Measurements from ENCODE around the gene CBX5. TPM values are rescaled to one million over a fixed set of nuclear protein-coding genes. Genes with fewer than 3 reads are reported as not detected.
"Not testable (repeated sequence)": the region's sequence is repeated elsewhere in the genome, so short reads cannot be mapped to it uniquely, and the experiment has no call there.

The CBX5 gene
- polyA plus RNA-seq, 3 donors from 2014 or later, result 5.9 to 23.6 (median 11.5) TPM

GRCh38 chr12:54204316-54204715, 75.6 kb downstream of the CBX5 start:
- Mint-ChIP-seq H3K4me3 (no peak overlapping the region), H3K27me3 (ENCODE audit: low read depth in 3 of 3) (peaks cover 9 to 31% (median 20%) of the 10 kb centered on the region in 3 donors), H3K27ac (no peak overlapping the region), H3K36me3 (peaks cover 0 to 1% (median under 1%) of the 10 kb centered on the region in 3 donors), H3K4me1 (no peaks in the 10 kb centered on the region), H3K9me3 (peaks cover 0 to 2% (median 0%) of the 10 kb centered on the region in 6 donors)
- DNase-seq, result no peak

- peak overlapping the region in 1 of 5 donors; percentile 20 for H3K4me3 Mint-ChIP-seq
- H3K9me3 Mint-ChIP-seq, result no peaks in the 10 kb centered on the region
- DNase-seq, result peak; percentile 63 to 69 (median 68)
- H3K36me3 Mint-ChIP-seq, result peaks cover 0 to 5% (median 4%) of the 10 kb centered on the region in 3 donors
- no peaks in the 10 kb centered on the region for H3K4me1 Mint-ChIP-seq
- H3K27ac Mint-ChIP-seq, result no peak overlapping the region
- H3K27me3 Mint-ChIP-seq (ENCODE audit: low read depth in 3 of 3), result peaks cover 16 to 40% (median 16%) of the 10 kb centered on the region in 3 donors
Measured at GRCh38 chr12:54201001-54201794, 78.7 kb downstream of the CBX5 start.

GRCh38 chr12:54200412-54200811, 79.5 kb downstream of the CBX5 start:
- no peak for DNase-seq
- Mint-ChIP-seq H3K4me3 (no peak overlapping the region), H3K9me3 (no peaks in the 10 kb centered on the region), H3K27ac (no peak overlapping the region), H3K4me1 (peaks cover 0 to 3% of the 10 kb centered on the region in 2 donors), H3K36me3 (peaks cover 0 to 5% (median 4%) of the 10 kb centered on the region in 3 donors), H3K27me3 (ENCODE audit: low read depth in 3 of 3) (peaks cover 16 to 41% (median 18%) of the 10 kb centered on the region in 3 donors)

GRCh38 chr12:54199917-54200316, 80.0 kb downstream of the CBX5 start:
- no peaks in the 10 kb centered on the region for H3K9me3 Mint-ChIP-seq
- peaks cover 0 to 4% of the 10 kb centered on the region in 2 donors for H3K4me1 Mint-ChIP-seq
- no peak for DNase-seq
- no peak overlapping the region for H3K27ac Mint-ChIP-seq
- H3K36me3 Mint-ChIP-seq, result peaks cover 0 to 5% (median 4%) of the 10 kb centered on the region in 3 donors
- H3K27me3 Mint-ChIP-seq (ENCODE audit: low read depth in 3 of 3), result peaks cover 17 to 46% (median 19%) of the 10 kb centered on the region in 3 donors
- H3K4me3 Mint-ChIP-seq, result no peak overlapping the region

- H3K27me3 Mint-ChIP-seq (ENCODE audit: low read depth in 3 of 3), result peaks cover 17 to 54% (median 20%) of the 10 kb centered on the region in 3 donors
- DNase-seq, result no peak
- peaks cover 0 to 5% (median 4%) of the 10 kb centered on the region in 3 donors for H3K36me3 Mint-ChIP-seq
- H3K9me3 Mint-ChIP-seq, result no peaks in the 10 kb centered on the region
- peaks cover 0 to 4% of the 10 kb centered on the region in 2 donors for H3K4me1 Mint-ChIP-seq
- H3K27ac Mint-ChIP-seq, result no peak overlapping the region
- H3K4me3 Mint-ChIP-seq, result peak overlapping the region in 1 of 5 donors; percentile 13
Measured at GRCh38 chr12:54199034-54199433, 80.9 kb downstream of the CBX5 start.

GRCh38 chr12:54197431-54197909, 82.5 kb downstream of the CBX5 start:
- DNase-seq, result no peak
- no peaks in the 10 kb centered on the region for H3K9me3 Mint-ChIP-seq
- no peak overlapping the region for H3K4me3 Mint-ChIP-seq
- peaks cover 0 to 4% of the 10 kb centered on the region in 2 donors for H3K4me1 Mint-ChIP-seq
- peaks cover 16 to 59% (median 20%) of the 10 kb centered on the region in 3 donors for H3K27me3 Mint-ChIP-seq (ENCODE audit: low read depth in 3 of 3)
- H3K36me3 Mint-ChIP-seq, result peaks cover 0 to 5% (median 4%) of the 10 kb centered on the region in 3 donors
- no peak overlapping the region for H3K27ac Mint-ChIP-seq

- Mint-ChIP-seq H3K9me3 (no peaks in the 10 kb centered on the region), H3K4me1 (peaks cover 0 to 4% of the 10 kb centered on the region in 2 donors), H3K27ac (no peak overlapping the region), H3K36me3 (peaks cover 0 to 5% (median 4%) of the 10 kb centered on the region in 3 donors), H3K27me3 (ENCODE audit: low read depth in 3 of 3) (peaks cover 14 to 64% (median 23%) of the 10 kb centered on the region in 3 donors), H3K4me3 (no peak overlapping the region)
- DNase-seq, result no peak
Measured at GRCh38 chr12:54197010-54197409, 82.9 kb downstream of the CBX5 start.

GRCh38 chr12:54196396-54196795, 83.5 kb downstream of the CBX5 start:
- Mint-ChIP-seq H3K27ac (no peak overlapping the region), H3K36me3 (peaks cover 0 to 5% (median 4%) of the 10 kb centered on the region in 3 donors), H3K27me3 (ENCODE audit: low read depth in 3 of 3) (peaks cover 14 to 65% (median 26%) of the 10 kb centered on the region in 3 donors), H3K9me3 (no peaks in the 10 kb centered on the region), H3K4me3 (no peak overlapping the region), H3K4me1 (peaks cover 2 to 6% of the 10 kb centered on the region in 2 donors)
- no peak for DNase-seq

- H3K27me3 Mint-ChIP-seq (ENCODE audit: low read depth in 3 of 3), result peaks cover 14 to 66% (median 23%) of the 10 kb centered on the region in 3 donors
- H3K36me3 Mint-ChIP-seq, result peaks cover 0 to 5% (median 4%) of the 10 kb centered on the region in 3 donors
- no peak for DNase-seq
- no peak overlapping the region for H3K4me3 Mint-ChIP-seq
- H3K9me3 Mint-ChIP-seq, result no peaks in the 10 kb centered on the region
- no peak overlapping the region for H3K27ac Mint-ChIP-seq
- peaks cover 5 to 7% of the 10 kb centered on the region in 2 donors for H3K4me1 Mint-ChIP-seq
Measured at GRCh38 chr12:54195737-54196347, 84.1 kb downstream of the CBX5 start.

- H3K27me3 Mint-ChIP-seq (ENCODE audit: low read depth in 3 of 3), result peaks cover 14 to 65% (median 22%) of the 10 kb centered on the region in 3 donors
- no peaks in the 10 kb centered on the region for H3K9me3 Mint-ChIP-seq
- H3K27ac Mint-ChIP-seq, result no peak overlapping the region
- H3K4me3 Mint-ChIP-seq, result no peak overlapping the region
- DNase-seq, result no peak
- peaks cover 0 to 5% (median 4%) of the 10 kb centered on the region in 3 donors for H3K36me3 Mint-ChIP-seq
- peaks cover 5 to 7% of the 10 kb centered on the region in 2 donors for H3K4me1 Mint-ChIP-seq
Measured at GRCh38 chr12:54195080-54195736, 84.7 kb downstream of the CBX5 start.

- not testable (repeated sequence) for DNase-seq, H3K4me3 Mint-ChIP-seq, H3K9me3 Mint-ChIP-seq, H3K36me3 Mint-ChIP-seq, H3K27ac Mint-ChIP-seq, H3K4me1 Mint-ChIP-seq
- peaks cover 14 to 64% (median 20%) of the 10 kb centered on the region in 3 donors for H3K27me3 Mint-ChIP-seq (ENCODE audit: low read depth in 3 of 3)
Measured at GRCh38 chr12:54194611-54195010, 85.3 kb downstream of the CBX5 start.

- Mint-ChIP-seq H3K36me3 (no peaks in the 10 kb centered on the region), H3K27me3 (ENCODE audit: low read depth in 3 of 3) (peaks cover 11 to 56% (median 24%) of the 10 kb centered on the region in 3 donors), H3K4me3 (no peak overlapping the region), H3K4me1 (peaks cover 13 to 18% of the 10 kb centered on the region in 2 donors), H3K27ac (no peak overlapping the region), H3K9me3 (no peaks in the 10 kb centered on the region)
- no peak for DNase-seq
Measured at GRCh38 chr12:54193434-54193833, 86.5 kb downstream of the CBX5 start.

GRCh38 chr12:54191550-54192022, 88.3 kb downstream of the CBX5 start:
- Mint-ChIP-seq H3K4me1 (peaks cover 23 to 31% of the 10 kb centered on the region in 2 donors), H3K27me3 (ENCODE audit: low read depth in 3 of 3) (peaks cover 9 to 51% (median 18%) of the 10 kb centered on the region in 3 donors), H3K4me3 (peak overlapping the region in 2 of 5 donors; percentile 10 to 17), H3K9me3 (no peaks in the 10 kb centered on the region), H3K27ac (peak overlapping the region in 1 of 6 donors; percentile 72), H3K36me3 (peaks cover 0 to 4% (median 0%) of the 10 kb centered on the region in 3 donors)
- DNase-seq, result peak; percentile 72 to 79 (median 76)
